CD8-positive, alpha-beta memory T cell (primary cell): ENCODE data around the gene SAP30BP. TPM values are rescaled to one million over a fixed set of nuclear protein-coding genes. Genes with fewer than 3 reads are reported as not detected.

Experiments
- CTCF ChIA-PET: fragments of 350-600 bp; sonication (Branson Sonifier 250); formaldehyde crosslinking; loops from one replicate; lab custom pipeline; 2021; ENCODE audit warnings: antibody characterized with exemption; lab: Charles Lee
- POLR2A ChIA-PET: fragments of 350-600 bp; sonication (Branson Sonifier 250); formaldehyde crosslinking; loops from one replicate; lab custom pipeline; 2021; ENCODE audit warnings: antibody characterized with exemption; lab: Charles Lee
- DNase-seq, 5 donors: peaks; one replicate each; pipeline versions ENCODE4 v3.0.0 to v3.0.0-alpha.2; 2020 to 2022; ENCODE audit warnings: mixed read lengths in 1 of 5
- H3K27ac ChIP-seq: one replicate; pipeline ENCODE4 v1.7.0; 2013; ENCODE audit warnings: low read depth, mild to moderate bottlenecking, low read length, moderate library complexity
- H3K27me3 ChIP-seq: 2 replicates; pipeline ENCODE4 v1.7.0; 2013; ENCODE audit warnings: low read length, mild to moderate bottlenecking; ENCODE audit not compliant: insufficient read depth, poor library complexity, severe bottlenecking
- H3K36me3 ChIP-seq: 2 replicates; pipeline ENCODE4 v1.7.0; 2013; ENCODE audit warnings: mild to moderate bottlenecking, low read length, moderate library complexity; ENCODE audit not compliant: insufficient read depth
- H3K4me1 ChIP-seq: 2 replicates; pipeline ENCODE4 v1.7.0; 2013; ENCODE audit warnings: mild to moderate bottlenecking, low read length, moderate library complexity; ENCODE audit not compliant: insufficient read depth
- H3K4me3 ChIP-seq: 2 replicates; pipeline ENCODE4 v1.7.0; 2013; ENCODE audit warnings: mild to moderate bottlenecking, low read length
- H3K9me3 ChIP-seq: 2 replicates; pipeline ENCODE4 v1.7.0; 2013; ENCODE audit warnings: mild to moderate bottlenecking, low read length
- H3K27ac Mint-ChIP-seq, 8 donors: one replicate each; pipeline ENCODE4 v1.8.0; 2020 to 2021; ENCODE audit warnings: mixed read lengths in 8 of 8, mild to moderate bottlenecking in 6 of 8, inconsistent platforms in 3 of 8, moderate library complexity in 3 of 8
- H3K27me3 Mint-ChIP-seq, 2 donors: one replicate each; pipeline ENCODE4 v1.8.0; 2020 to 2021; ENCODE audit warnings: mixed read lengths in 2 of 2, mild to moderate bottlenecking in 1 of 2, moderate library complexity in 1 of 2
- H3K36me3 Mint-ChIP-seq, 3 donors: one replicate each; pipeline ENCODE4 v1.8.0; 2020 to 2021; ENCODE audit warnings: mixed read lengths in 3 of 3, inconsistent platforms in 1 of 3, mild to moderate bottlenecking in 1 of 3
- H3K4me1 Mint-ChIP-seq, 3 donors: one replicate each; pipeline ENCODE4 v1.8.0; 2020 to 2021; ENCODE audit warnings: mixed read lengths in 3 of 3, inconsistent platforms in 1 of 3, mild to moderate bottlenecking in 1 of 3
- H3K4me3 Mint-ChIP-seq, 7 donors: one replicate each; pipeline ENCODE4 v1.8.0; 2020 to 2021; ENCODE audit warnings: mixed read lengths in 7 of 7, mild to moderate bottlenecking in 6 of 7, moderate library complexity in 4 of 7, inconsistent platforms in 2 of 7
- H3K9me3 Mint-ChIP-seq, 5 donors: one replicate each; pipeline ENCODE4 v1.8.0; 2020 to 2022; ENCODE audit warnings: mixed read lengths in 5 of 5, mild to moderate bottlenecking in 3 of 5, moderate library complexity in 2 of 5, inconsistent platforms in 1 of 5
- polyA plus RNA-seq: library from polyadenylated mRNA; unstranded; fragments of 300-500 nt; fragmentation: Illumina TruSeq; gene quantifications from one replicate; pipeline ENCODE4 v1.2.3, GENCODE V29; 2021
- total RNA-seq, 2 experiments: library from RNA; stranded (reverse); gene quantifications; one replicate each; pipeline ENCODE4 v1.2.3, GENCODE V29; 2021

The SAP30BP gene
- total and polyA plus RNA-seq, 3 experiments from 2014 or later, result 87.5 to 111 (median 98.0) TPM

DNA sequence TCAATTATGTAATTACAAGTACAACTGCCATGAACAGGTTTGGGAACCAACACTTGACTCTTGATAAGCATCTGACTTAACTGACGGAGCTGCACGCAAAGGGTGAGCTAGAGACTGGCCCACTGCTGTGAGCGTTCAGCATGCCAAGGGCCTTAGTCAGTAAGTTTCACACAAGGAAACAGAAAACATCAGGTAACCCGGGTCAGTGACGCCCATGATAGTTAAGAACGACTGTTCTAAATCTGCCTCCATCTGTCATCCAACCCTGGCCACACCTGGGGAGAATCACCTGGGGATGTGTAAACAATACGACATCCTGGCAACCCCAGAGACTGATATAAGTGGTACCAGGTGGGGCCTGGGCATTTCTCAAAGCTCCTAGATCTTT is 21.6 kb upstream of the SAP30BP start:
- peak in 1 of 5 donors; percentile 30 for DNase-seq
- H3K27ac Mint-ChIP-seq, result peak overlapping the region in 3 of 8 donors; percentile 25 to 41 (median 29)
- H3K36me3 ChIP-seq, result peaks cover 5% of the 10 kb centered on the region
- ChIA-PET POLR2A (interaction anchor here (0.6 kb wide), 2 partner anchors 638 to 1360 kb away, joined by 4 to 5 read pairs; no protein-coding TSS in a partner anchor), CTCF (interaction anchor here (1.3 to 5.1 kb wide), 3 partner anchors 13 to 108 kb away, joined by 3 to 22 read pairs (median 12); partner anchors contain the start of gene SMIM5)
- H3K27me3 Mint-ChIP-seq, result peaks cover 0 to 2% of the 10 kb centered on the region in 2 donors
- H3K4me3 Mint-ChIP-seq, result no peak overlapping the region
- peaks cover 2 to 13% (median 3%) of the 10 kb centered on the region in 3 donors for H3K4me1 Mint-ChIP-seq
- no peaks in the 10 kb centered on the region for H3K27me3 ChIP-seq
- no peaks in the 10 kb centered on the region for H3K4me1 ChIP-seq
- H3K4me3 ChIP-seq, result no peak overlapping the region
- H3K9me3 ChIP-seq, result no peaks in the 10 kb centered on the region
- no peaks in the 10 kb centered on the region for H3K9me3 Mint-ChIP-seq
- H3K27ac ChIP-seq, result no peak overlapping the region
- peaks cover 0 to 41% (median 6%) of the 10 kb centered on the region in 3 donors for H3K36me3 Mint-ChIP-seq

GRCh38 chr17:75645889-75646637 is 21.1 kb upstream of the SAP30BP start:
- Histone ChIP-seq H3K27ac (no peak overlapping the region), H3K36me3 (peaks cover 8% of the 10 kb centered on the region)
- H3K27ac Mint-ChIP-seq, result peak overlapping the region in 6 of 8 donors; percentile 29 to 73 (median 49)

GRCh38 chr17:75646638-75646992 is 20.5 kb upstream of the SAP30BP start:
- H3K9me3 Mint-ChIP-seq, result no peaks in the 10 kb centered on the region
- H3K9me3 ChIP-seq, result no peaks in the 10 kb centered on the region
- H3K27me3 Mint-ChIP-seq, result peaks cover 0 to 2% of the 10 kb centered on the region in 2 donors
- H3K4me1 ChIP-seq, result no peaks in the 10 kb centered on the region
- peaks cover 0 to 52% (median 10%) of the 10 kb centered on the region in 3 donors for H3K36me3 Mint-ChIP-seq
- no peak overlapping the region for H3K27ac ChIP-seq
- no peak for DNase-seq
- CTCF ChIA-PET, result interaction anchor here (0.8 to 3.5 kb wide), 4 partner anchors 9 to 107 kb away, joined by 3 to 12 read pairs (median 4); partner anchors contain the start of gene SMIM5
- H3K4me1 Mint-ChIP-seq, result peaks cover 2 to 13% (median 3%) of the 10 kb centered on the region in 3 donors
- peaks cover 8% of the 10 kb centered on the region for H3K36me3 ChIP-seq
- H3K27ac Mint-ChIP-seq, result peak overlapping the region in 1 of 8 donors; percentile 47
- H3K27me3 ChIP-seq, result no peaks in the 10 kb centered on the region
- POLR2A ChIA-PET, result no interaction called here
- H3K4me3 ChIP-seq, result no peak overlapping the region
- no peak overlapping the region for H3K4me3 Mint-ChIP-seq

More at GRCh38 chr17:75645889-75646637, 21.1 kb upstream of the SAP30BP start:
- Mint-ChIP-seq H3K27me3 (peaks cover 0 to 2% of the 10 kb centered on the region in 2 donors), H3K36me3 (peaks cover 0 to 47% (median 8%) of the 10 kb centered on the region in 3 donors), H3K4me3 (peak overlapping the region in 1 of 7 donors; percentile 5), H3K4me1 (peaks cover 2 to 13% (median 3%) of the 10 kb centered on the region in 3 donors), H3K9me3 (no peaks in the 10 kb centered on the region)
- Histone ChIP-seq H3K9me3 (no peaks in the 10 kb centered on the region), H3K27me3 (no peaks in the 10 kb centered on the region), H3K4me1 (no peaks in the 10 kb centered on the region), H3K4me3 (no peak overlapping the region)
- ChIA-PET POLR2A (interaction anchor here (0.6 kb wide), 1 partner anchor 1359 kb away, joined by 4 read pairs; no protein-coding TSS in a partner anchor), CTCF (interaction anchor here (0.8 to 5.1 kb wide), 5 partner anchors 9 to 107 kb away, joined by 3 to 22 read pairs (median 5); partner anchors contain the start of gene SMIM5)
- peak in 1 of 5 donors; percentile 37 for DNase-seq

GRCh38 chr17:75647061-75647460 is 20.1 kb upstream of the SAP30BP start:
- H3K9me3 ChIP-seq, result no peaks in the 10 kb centered on the region
- Mint-ChIP-seq H3K4me3 (no peak overlapping the region), H3K27me3 (peaks cover 0 to 2% of the 10 kb centered on the region in 2 donors), H3K27ac (peak overlapping the region in 1 of 8 donors; percentile 47), H3K9me3 (no peaks in the 10 kb centered on the region), H3K36me3 (peaks cover 0 to 50% (median 10%) of the 10 kb centered on the region in 3 donors), H3K4me1 (peaks cover 2 to 13% (median 3%) of the 10 kb centered on the region in 3 donors)
- CTCF ChIA-PET, result interaction anchor here (1.1 to 3.5 kb wide), 3 partner anchors 10 to 102 kb away, joined by 3 to 12 read pairs (median 5); partner anchors contain the start of gene SMIM5
- peaks cover 8% of the 10 kb centered on the region for H3K36me3 ChIP-seq
- POLR2A ChIA-PET, result no interaction called here
- no peaks in the 10 kb centered on the region for H3K4me1 ChIP-seq
- no peak overlapping the region for H3K27ac ChIP-seq
- no peak overlapping the region for H3K4me3 ChIP-seq
- H3K27me3 ChIP-seq, result no peaks in the 10 kb centered on the region
- DNase-seq, result peak in 1 of 5 donors; percentile 8

DNA sequence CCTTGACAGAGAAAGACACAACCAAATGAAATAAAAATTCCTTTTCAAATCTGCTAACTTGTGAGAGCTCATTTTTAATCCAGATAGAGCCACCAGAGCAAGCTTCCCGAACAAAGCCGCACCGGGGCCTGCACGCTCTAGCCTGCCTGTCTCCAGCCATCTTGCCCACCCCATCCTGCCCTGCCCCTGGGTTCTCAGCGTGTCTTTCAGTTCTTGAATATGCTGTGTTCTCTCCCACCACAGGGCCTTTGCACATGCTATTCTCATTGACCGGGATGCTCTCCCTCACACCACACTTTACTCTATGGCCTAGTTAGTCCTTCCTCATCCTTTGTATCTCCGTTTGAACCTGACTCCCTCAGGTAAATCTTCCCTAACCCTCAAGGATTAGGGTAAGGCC is 19.2 kb upstream of the SAP30BP start:
- H3K27me3 ChIP-seq, result no peaks in the 10 kb centered on the region
- CTCF ChIA-PET, result no interaction called here
- H3K9me3 Mint-ChIP-seq, result no peaks in the 10 kb centered on the region
- H3K4me1 Mint-ChIP-seq, result peaks cover 2 to 15% (median 6%) of the 10 kb centered on the region in 3 donors
- H3K36me3 ChIP-seq, result peaks cover 8% of the 10 kb centered on the region
- H3K4me3 Mint-ChIP-seq, result no peak overlapping the region
- no peak overlapping the region for H3K4me3 ChIP-seq
- POLR2A ChIA-PET, result interaction anchor here (0.7 kb wide), 1 partner anchor 27 kb away, joined by 5 read pairs; no protein-coding TSS in a partner anchor
- peaks cover 0 to 2% of the 10 kb centered on the region in 2 donors for H3K27me3 Mint-ChIP-seq
- H3K27ac Mint-ChIP-seq, result peak overlapping the region in 1 of 8 donors; percentile 27
- H3K27ac ChIP-seq, result no peak overlapping the region
- peaks cover 0 to 48% (median 10%) of the 10 kb centered on the region in 3 donors for H3K36me3 Mint-ChIP-seq
- no peaks in the 10 kb centered on the region for H3K4me1 ChIP-seq
- H3K9me3 ChIP-seq, result no peaks in the 10 kb centered on the region
- DNase-seq, result no peak

DNA sequence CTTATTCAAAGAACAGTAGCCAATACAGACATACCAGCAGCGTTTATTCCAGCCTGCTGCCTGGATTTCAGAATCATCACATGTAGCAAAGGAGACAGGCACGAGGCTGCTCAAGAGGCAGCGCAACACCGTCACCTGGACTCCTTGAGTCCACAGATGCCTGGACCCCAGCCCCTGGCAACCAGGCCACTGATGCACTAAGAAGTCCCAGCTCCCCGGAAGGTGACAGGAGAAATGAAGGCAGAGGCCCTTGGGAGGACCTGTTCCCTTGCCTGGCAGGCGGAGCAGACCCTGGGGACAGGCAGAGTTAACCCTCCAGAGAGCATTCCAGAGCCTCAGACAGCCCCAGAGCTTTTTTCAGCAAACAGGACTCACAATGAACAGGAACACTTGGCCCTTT is 17.5 kb upstream of the SAP30BP start:
- Histone ChIP-seq H3K27me3 (no peaks in the 10 kb centered on the region), H3K9me3 (no peaks in the 10 kb centered on the region), H3K4me3 (no peak overlapping the region), H3K4me1 (no peaks in the 10 kb centered on the region), H3K27ac (no peak overlapping the region), H3K36me3 (peaks cover 8% of the 10 kb centered on the region)
- peaks cover 0 to 57% (median 10%) of the 10 kb centered on the region in 3 donors for H3K36me3 Mint-ChIP-seq
- H3K4me1 Mint-ChIP-seq, result peaks cover 2 to 19% (median 7%) of the 10 kb centered on the region in 3 donors
- ChIA-PET POLR2A (no interaction called here), CTCF (interaction anchor here (1.2 kb wide), 1 partner anchor 16 kb away, joined by 7 read pairs; the partner anchor contains the start of gene SMIM5)
- H3K27ac Mint-ChIP-seq, result no peak overlapping the region
- H3K9me3 Mint-ChIP-seq, result no peaks in the 10 kb centered on the region
- peaks cover 0 to 2% of the 10 kb centered on the region in 2 donors for H3K27me3 Mint-ChIP-seq
- no peak for DNase-seq
- no peak overlapping the region for H3K4me3 Mint-ChIP-seq

DNA sequence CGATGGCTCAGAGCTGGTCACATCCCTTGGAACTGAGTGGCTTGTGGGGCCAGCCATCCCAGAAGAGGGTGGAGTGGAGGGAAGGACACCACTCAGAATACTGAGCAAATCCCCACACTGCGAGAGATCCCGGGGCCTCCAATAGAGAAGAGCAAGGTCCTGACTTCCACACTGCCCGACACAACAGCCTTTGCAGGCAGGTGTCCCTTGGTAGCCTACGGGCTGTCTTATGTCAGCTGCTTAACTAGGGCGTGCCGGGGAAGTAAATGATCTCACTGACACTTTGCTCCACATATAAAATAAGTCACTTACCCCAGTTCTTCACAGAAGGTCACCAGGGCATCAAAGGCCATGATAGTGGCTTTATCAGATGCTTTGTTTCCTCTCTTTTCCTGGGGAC is 16.3 kb upstream of the SAP30BP start:
- POLR2A ChIA-PET, result no interaction called here
- no peaks in the 10 kb centered on the region for H3K9me3 Mint-ChIP-seq
- no peaks in the 10 kb centered on the region for H3K9me3 ChIP-seq

More for the DNA sequence above, 16.3 kb upstream of the SAP30BP start:
- no peak overlapping the region for H3K4me3 Mint-ChIP-seq
- Histone ChIP-seq H3K27ac (no peak overlapping the region), H3K27me3 (no peaks in the 10 kb centered on the region), H3K4me3 (no peak overlapping the region), H3K4me1 (no peaks in the 10 kb centered on the region), H3K36me3 (peaks cover 8% of the 10 kb centered on the region)
- no peak overlapping the region for H3K27ac Mint-ChIP-seq
- peaks cover 0 to 56% (median 10%) of the 10 kb centered on the region in 3 donors for H3K36me3 Mint-ChIP-seq
- H3K27me3 Mint-ChIP-seq, result peaks cover 0 to 2% of the 10 kb centered on the region in 2 donors
- DNase-seq, result peak in 1 of 5 donors; percentile 7
- H3K4me1 Mint-ChIP-seq, result peaks cover 2 to 15% (median 7%) of the 10 kb centered on the region in 3 donors
- CTCF ChIA-PET, result interaction anchor here (1.2 to 2.9 kb wide), 4 partner anchors 10 to 24 kb away, joined by 3 to 11 read pairs (median 5); partner anchors contain the start of gene SMIM5
